Activated CD8-positive, alpha-beta T cell treated with anti-CD3 and anti-CD28 coated beads, Interleukin-2, amount 10 ng/mL, durations not matched to agents 7 days and 5 days (primary cell): Measurements from ENCODE around the gene PARP1. TPM values are rescaled to one million over a fixed set of nuclear protein-coding genes. Genes with fewer than 3 reads are reported as not detected.

ENCODE experiments used
- ATAC-seq: fragments of 150-1000 bp; cut with Tn5 transposase; one replicate; pipeline ENCODE4 v1.10.0; 2021; ENCODE audit warnings: moderate library complexity
- CTCF ChIA-PET: fragments of 350-600 bp; sonication (Branson Sonifier 250); formaldehyde crosslinking; loops from one replicate; lab custom pipeline; 2021; ENCODE audit warnings: antibody characterized with exemption; lab: Charles Lee
- POLR2A ChIA-PET: fragments of 350-600 bp; sonication (Branson Sonifier 250); formaldehyde crosslinking; loops from one replicate; lab custom pipeline; 2021; ENCODE audit warnings: antibody characterized with exemption; lab: Charles Lee
- DNase-seq: peaks from one replicate; pipeline ENCODE4 v3.0.0-alpha.2; 2020
- H3K27ac Mint-ChIP-seq: one replicate; pipeline ENCODE4 v1.8.0; 2021; ENCODE audit warnings: mild to moderate bottlenecking, mixed read lengths
- H3K27me3 Mint-ChIP-seq: one replicate; pipeline ENCODE4 v1.8.0; 2021; ENCODE audit warnings: low read depth, mixed read lengths
- H3K36me3 Mint-ChIP-seq: one replicate; pipeline ENCODE4 v1.8.0; 2021; ENCODE audit warnings: low read depth, mixed read lengths
- H3K4me1 Mint-ChIP-seq: one replicate; pipeline ENCODE4 v1.8.0; 2021; ENCODE audit warnings: low read depth, mixed read lengths
- H3K4me3 Mint-ChIP-seq: one replicate; pipeline ENCODE4 v1.8.0; 2021; ENCODE audit warnings: mild to moderate bottlenecking, mixed read lengths
- H3K9me3 Mint-ChIP-seq: one replicate; pipeline ENCODE4 v1.8.0; 2022; ENCODE audit warnings: mixed read lengths; ENCODE audit not compliant: insufficient read depth
- total RNA-seq, 2 experiments: library from RNA; stranded (reverse); gene quantifications; one replicate each; pipeline ENCODE4 v1.2.3, GENCODE V29; 2021

The PARP1 gene
- total RNA-seq, 2 experiments from 2014 or later = 139 to 145 TPM

GRCh38 chr1:226417830-226418546, 10.1 kb upstream of the PARP1 start:
- Mint-ChIP-seq H3K9me3 (no peaks in the 10 kb centered on the region), H3K27ac (no peak overlapping the region), H3K4me3 (no peak overlapping the region), H3K36me3 (no peaks in the 10 kb centered on the region), H3K4me1 (peaks cover 9% of the 10 kb centered on the region), H3K27me3 (peaks cover 14% of the 10 kb centered on the region)
- CTCF ChIA-PET = interaction anchor here (2.8 kb wide), 1 partner anchor 10 kb away, joined by 18 read pairs; the partner anchor contains the start of gene PARP1
- DNase-seq (no peak), ATAC-seq (no peak)
- POLR2A ChIA-PET = interaction anchor here (0.6 kb wide), 1 partner anchor 404 kb away, joined by 3 read pairs; no protein-coding TSS in a partner anchor

GRCh38 chr1:226417350-226417749, 9.5 kb upstream of the PARP1 start:
- no peak overlapping the region for H3K27ac Mint-ChIP-seq
- DNase-seq = no peak
- ATAC-seq = no peak
- POLR2A ChIA-PET = interaction anchor here (0.6 kb wide), 1 partner anchor 405 kb away, joined by 3 read pairs; no protein-coding TSS in a partner anchor
- no peak overlapping the region for H3K4me3 Mint-ChIP-seq
- peaks cover 10% of the 10 kb centered on the region for H3K4me1 Mint-ChIP-seq
- no peaks in the 10 kb centered on the region for H3K36me3 Mint-ChIP-seq
- CTCF ChIA-PET = interaction anchor here (1.5 to 2.8 kb wide), 2 partner anchors 8 to 9 kb away, joined by 10 to 18 read pairs; partner anchors contain the start of gene PARP1
- peaks cover 16% of the 10 kb centered on the region for H3K27me3 Mint-ChIP-seq
- no peaks in the 10 kb centered on the region for H3K9me3 Mint-ChIP-seq

- Mint-ChIP-seq H3K36me3 (no peaks in the 10 kb centered on the region), H3K4me1 (peaks cover 10% of the 10 kb centered on the region), H3K27me3 (peaks cover 17% of the 10 kb centered on the region), H3K27ac (no peak overlapping the region), H3K9me3 (no peaks in the 10 kb centered on the region), H3K4me3 (no peak overlapping the region)
- ChIA-PET POLR2A (no interaction called here), CTCF (interaction anchor here (1.3 kb wide), 1 partner anchor 10 kb away, joined by 3 read pairs; no protein-coding TSS in a partner anchor)
- DNase-seq (no peak), ATAC-seq (no peak)
These were observed 6.3 kb upstream of the PARP1 start for GRCh38 chr1:226414098-226414698.

- no peak for ATAC-seq
- peaks cover 11% of the 10 kb centered on the region for H3K4me1 Mint-ChIP-seq
- no peak overlapping the region for H3K27ac Mint-ChIP-seq
- DNase-seq = no peak
- no peak overlapping the region for H3K4me3 Mint-ChIP-seq
- peaks cover 14% of the 10 kb centered on the region for H3K27me3 Mint-ChIP-seq
- ChIA-PET POLR2A (interaction anchor here (0.6 kb wide), 1 partner anchor 14 kb away, joined by 4 read pairs; no protein-coding TSS in a partner anchor), CTCF (no interaction called here)
- H3K9me3 Mint-ChIP-seq = no peaks in the 10 kb centered on the region
- peaks cover 6% of the 10 kb centered on the region for H3K36me3 Mint-ChIP-seq
These were observed 3.7 kb upstream of the PARP1 start for GRCh38 chr1:226411619-226412018.

GRCh38 chr1:226410958-226411357, 3.1 kb upstream of the PARP1 start:
- no peak overlapping the region for H3K4me3 Mint-ChIP-seq
- POLR2A ChIA-PET = no interaction called here
- CTCF ChIA-PET = no interaction called here

GRCh38 chr1:226409392-226409791, 1.5 kb upstream of the PARP1 start:
- Mint-ChIP-seq H3K4me1 (peaks cover 33% of the 10 kb centered on the region), H3K4me3 (no peak overlapping the region), H3K36me3 (peaks cover 12% of the 10 kb centered on the region), H3K27ac (no peak overlapping the region), H3K27me3 (peaks cover 14% of the 10 kb centered on the region), H3K9me3 (no peaks in the 10 kb centered on the region)
- ChIA-PET CTCF (interaction anchor here (2.8 to 6.6 kb wide), 3 partner anchors 8 to 16 kb away, joined by 18 to 60 read pairs (median 29); no protein-coding TSS in a partner anchor), POLR2A (no interaction called here)
- ATAC-seq (no peak), DNase-seq (no peak)

More at GRCh38 chr1:226410958-226411357, 3.1 kb upstream of the PARP1 start:
- no peaks in the 10 kb centered on the region for H3K9me3 Mint-ChIP-seq
- H3K36me3 Mint-ChIP-seq = peaks cover 12% of the 10 kb centered on the region
- ATAC-seq (no peak), DNase-seq (no peak)
- peaks cover 14% of the 10 kb centered on the region for H3K27me3 Mint-ChIP-seq
- peaks cover 18% of the 10 kb centered on the region for H3K4me1 Mint-ChIP-seq
- H3K27ac Mint-ChIP-seq = no peak overlapping the region

- ATAC-seq (no peak), DNase-seq (no peak)
- no peaks in the 10 kb centered on the region for H3K9me3 Mint-ChIP-seq
- peak overlapping the region; percentile 98 for H3K4me3 Mint-ChIP-seq
- CTCF ChIA-PET = interaction anchor here (0.7 to 6.6 kb wide), 35 partner anchors 9 to 476 kb away, joined by 3 to 60 read pairs (median 4); partner anchors contain the start of gene H3-3A
- POLR2A ChIA-PET = interaction anchor here (0.5 to 2.3 kb wide), 5 partner anchors 19 to 475 kb away, joined by 3 to 12 read pairs (median 4); partner anchors contain the start of gene LIN9
- peaks cover 12% of the 10 kb centered on the region for H3K36me3 Mint-ChIP-seq
- H3K4me1 Mint-ChIP-seq = peaks cover 41% of the 10 kb centered on the region
- peak overlapping the region; percentile 83 for H3K27ac Mint-ChIP-seq
- H3K27me3 Mint-ChIP-seq = peaks cover 10% of the 10 kb centered on the region
These were observed 642 bp upstream of the PARP1 start for GRCh38 chr1:226408285-226409184.

- H3K9me3 Mint-ChIP-seq = no peaks in the 10 kb centered on the region
- ATAC-seq = peak; percentile 6
These were observed 745 bp downstream of the PARP1 start for GRCh38 chr1:226407199-226407496.

GRCh38 chr1:226406401-226406881, 1.5 kb downstream of the PARP1 start:
- H3K4me3 Mint-ChIP-seq = peak overlapping the region; percentile 98
- DNase-seq = peak; percentile 35
- no peak for ATAC-seq
- H3K9me3 Mint-ChIP-seq = no peaks in the 10 kb centered on the region
- CTCF ChIA-PET = interaction anchor here (0.7 to 6.6 kb wide), 10 partner anchors 11 to 282 kb away, joined by 3 to 60 read pairs (median 11); partner anchors contain the start of gene LIN9
- peaks cover 24% of the 10 kb centered on the region for H3K36me3 Mint-ChIP-seq
- peak overlapping the region; percentile 97 for H3K27ac Mint-ChIP-seq
- H3K27me3 Mint-ChIP-seq = no peaks in the 10 kb centered on the region
- POLR2A ChIA-PET = interaction anchor here (1.0 to 2.3 kb wide), 4 partner anchors 97 to 628 kb away, joined by 3 to 12 read pairs (median 3); partner anchors contain the start of genes LIN9 and SRP9
- H3K4me1 Mint-ChIP-seq = peaks cover 45% of the 10 kb centered on the region

More at GRCh38 chr1:226407199-226407496, 745 bp downstream of the PARP1 start:
- Mint-ChIP-seq H3K4me3 (peak overlapping the region; percentile 98), H3K4me1 (peaks cover 44% of the 10 kb centered on the region), H3K27ac (peak overlapping the region; percentile 97), H3K36me3 (peaks cover 19% of the 10 kb centered on the region), H3K27me3 (peaks cover 3% of the 10 kb centered on the region)
- ChIA-PET CTCF (interaction anchor here (0.6 to 6.6 kb wide), 24 partner anchors 8 to 420 kb away, joined by 3 to 60 read pairs (median 5); partner anchors contain the start of gene LIN9), POLR2A (interaction anchor here (1.0 to 2.3 kb wide), 7 partner anchors 19 to 296 kb away, joined by 3 to 12 read pairs (median 4); partner anchors contain the start of gene LIN9)
- no peak for DNase-seq

GRCh38 chr1:226405411-226405988, 2.4 kb downstream of the PARP1 start:
- Mint-ChIP-seq H3K4me3 (peak overlapping the region; percentile 98), H3K9me3 (no peaks in the 10 kb centered on the region), H3K4me1 (peaks cover 46% of the 10 kb centered on the region), H3K36me3 (peaks cover 33% of the 10 kb centered on the region), H3K27ac (peak overlapping the region; percentile 82), H3K27me3 (no peaks in the 10 kb centered on the region)
- no peak for ATAC-seq
- peak; percentile 54 for DNase-seq
- ChIA-PET POLR2A (interaction anchor here (1.3 to 1.4 kb wide), 2 partner anchors 96 to 627 kb away, joined by 3 to 5 read pairs; partner anchors contain the start of genes LIN9 and SRP9), CTCF (interaction anchor here (0.7 to 6.6 kb wide), 7 partner anchors 8 to 281 kb away, joined by 3 to 60 read pairs (median 4); no protein-coding TSS in a partner anchor)
